HUES6 (cell line): Measurements from ENCODE around the gene PRSS3.
"Not testable (repeated sequence)": the region's sequence is repeated elsewhere in the genome, so short reads cannot be mapped to it uniquely, and the experiment has no call there.

Experiments used
- H3K27ac ChIP-seq: 2 replicates; pipeline ENCODE4 v1.7.0; 2013; ENCODE audit warnings: low read depth, mild to moderate bottlenecking, low read length, inconsistent platforms
- H3K27me3 ChIP-seq: 2 replicates; pipeline ENCODE4 v1.6.1; 2013; ENCODE audit warnings: low read length; ENCODE audit not compliant: control insufficient read depth, insufficient read depth
- H3K36me3 ChIP-seq: 2 replicates; pipeline ENCODE4 v1.6.1; 2013; ENCODE audit warnings: low read length; ENCODE audit not compliant: control insufficient read depth, insufficient read depth
- H3K4me1 ChIP-seq: 2 replicates; pipeline ENCODE4 v1.6.1; 2013; ENCODE audit warnings: low read length; ENCODE audit not compliant: control insufficient read depth, insufficient read depth
- H3K4me3 ChIP-seq: 2 replicates; pipeline ENCODE4 v1.5.1; 2013; ENCODE audit warnings: low read depth, low read length
- H3K9ac ChIP-seq: one replicate; pipeline ENCODE4 v1.6.1; 2013; ENCODE audit warnings: mild to moderate bottlenecking, low read length
- H3K9me3 ChIP-seq: 2 replicates; pipeline ENCODE4 v1.6.1; 2013; ENCODE audit warnings: low read depth, low read length; ENCODE audit not compliant: control insufficient read depth, insufficient read depth

The PRSS3 gene

GRCh38 chr9:33847894-33848205, 52.5 kb downstream of the PRSS3 start:
- not testable (repeated sequence) for H3K4me3 ChIP-seq, H3K36me3 ChIP-seq, H3K9ac ChIP-seq, H3K27me3 ChIP-seq, H3K27ac ChIP-seq, H3K4me1 ChIP-seq, H3K9me3 ChIP-seq
